WTC11 (cell line): ENCODE data around the gene BANK1.

ENCODE experiments used
- CTCF ChIP-seq: fragments of 200-600 bp; IDR thresholded peaks from 2 replicates; pipeline ENCODE4 v1.8.0; 2022; ENCODE audit warnings: antibody characterized with exemption
- JUN ChIP-seq: sonication (generic); formaldehyde crosslinking; IDR thresholded peaks from 2 replicates; pipeline ENCODE4 v1.8.0; 2023; ENCODE audit warnings: mild to moderate bottlenecking, missing genetic modification reagents
- NR3C1 ChIP-seq: sonication (generic); formaldehyde crosslinking; conservative IDR thresholded peaks from 2 replicates; pipeline ENCODE4 v1.8.1; 2023; ENCODE audit warnings: low read depth, mild to moderate bottlenecking, missing genetic modification reagents
- SP1 ChIP-seq: sonication (generic); formaldehyde crosslinking; conservative IDR thresholded peaks from 2 replicates; pipeline ENCODE4 v1.8.1; 2022; ENCODE audit warnings: missing genetic modification reagents
- ZNF281 ChIP-seq: sonication (generic); formaldehyde crosslinking; IDR thresholded peaks from 2 replicates; pipeline ENCODE4 v1.8.0; 2023; ENCODE audit warnings: mild to moderate bottlenecking, missing genetic modification reagents
- ZNF317 ChIP-seq: sonication (generic); formaldehyde crosslinking; IDR thresholded peaks from 2 replicates; pipeline ENCODE4 v1.8.1; 2023; ENCODE audit warnings: low read depth, mild to moderate bottlenecking, moderate library complexity, missing genetic modification reagents, borderline replicate concordance

GRCh38 chr4:101961144-101961543 is 170.6 kb downstream of the BANK1 start:
- TF ChIP-seq CTCF (no peak), SP1 (CRISPR knock-in tag) (no peak), JUN (CRISPR knock-in tag) (no peak), ZNF317 (CRISPR knock-in tag) (no peak), ZNF281 (no peak), NR3C1 (CRISPR knock-in tag) (no peak)
